Astrocyte (in vitro differentiated cells and primary cell): ENCODE data around the gene GPX4.

Source experiments
- EZH2 ChIP-seq: IDR thresholded peaks from 2 replicates; pipeline ENCODE4 v1.6.1; 2012; ENCODE audit warnings: mild to moderate bottlenecking, low read length, inconsistent platforms; ENCODE audit not compliant: insufficient read depth
- TF ChIP-seq, protein P1 (sequence below): IDR thresholded peaks from 2 replicates; pipeline ENCODE4 v1.5.1; 2011; ENCODE audit warnings: low read depth, mild to moderate bottlenecking, inconsistent platforms, low read length, moderate library complexity; ENCODE audit not compliant: insufficient read depth

- TF ChIP-seq, protein P1, sequence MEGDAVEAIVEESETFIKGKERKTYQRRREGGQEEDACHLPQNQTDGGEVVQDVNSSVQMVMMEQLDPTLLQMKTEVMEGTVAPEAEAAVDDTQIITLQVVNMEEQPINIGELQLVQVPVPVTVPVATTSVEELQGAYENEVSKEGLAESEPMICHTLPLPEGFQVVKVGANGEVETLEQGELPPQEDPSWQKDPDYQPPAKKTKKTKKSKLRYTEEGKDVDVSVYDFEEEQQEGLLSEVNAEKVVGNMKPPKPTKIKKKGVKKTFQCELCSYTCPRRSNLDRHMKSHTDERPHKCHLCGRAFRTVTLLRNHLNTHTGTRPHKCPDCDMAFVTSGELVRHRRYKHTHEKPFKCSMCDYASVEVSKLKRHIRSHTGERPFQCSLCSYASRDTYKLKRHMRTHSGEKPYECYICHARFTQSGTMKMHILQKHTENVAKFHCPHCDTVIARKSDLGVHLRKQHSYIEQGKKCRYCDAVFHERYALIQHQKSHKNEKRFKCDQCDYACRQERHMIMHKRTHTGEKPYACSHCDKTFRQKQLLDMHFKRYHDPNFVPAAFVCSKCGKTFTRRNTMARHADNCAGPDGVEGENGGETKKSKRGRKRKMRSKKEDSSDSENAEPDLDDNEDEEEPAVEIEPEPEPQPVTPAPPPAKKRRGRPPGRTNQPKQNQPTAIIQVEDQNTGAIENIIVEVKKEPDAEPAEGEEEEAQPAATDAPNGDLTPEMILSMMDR: no peak
- TF ChIP-seq EZH2: no peak
Measured at GRCh38 chr19:1079566-1080111, 24.2 kb upstream of the GPX4 start.
